OCI-LY3 (cell line): ENCODE measurements around the gene GART.

Experiments
- EZH2phosphoT487 ChIP-seq: fragments of 200-600 bp; shearing (Covaris generic); IDR thresholded peaks from 2 replicates; pipeline ENCODE4 v1.6.1; 2018; ENCODE audit warnings: antibody characterized with exemption, mixed run types, low read depth
- TF ChIP-seq, protein P1 (sequence below): fragments of 200-600, 300-600 bp; sonication (generic); IDR thresholded peaks from 2 replicates; pipeline ENCODE4 v1.5.1; 2014; ENCODE audit warnings: antibody characterized with exemption, low read length, low read depth

DNA sequence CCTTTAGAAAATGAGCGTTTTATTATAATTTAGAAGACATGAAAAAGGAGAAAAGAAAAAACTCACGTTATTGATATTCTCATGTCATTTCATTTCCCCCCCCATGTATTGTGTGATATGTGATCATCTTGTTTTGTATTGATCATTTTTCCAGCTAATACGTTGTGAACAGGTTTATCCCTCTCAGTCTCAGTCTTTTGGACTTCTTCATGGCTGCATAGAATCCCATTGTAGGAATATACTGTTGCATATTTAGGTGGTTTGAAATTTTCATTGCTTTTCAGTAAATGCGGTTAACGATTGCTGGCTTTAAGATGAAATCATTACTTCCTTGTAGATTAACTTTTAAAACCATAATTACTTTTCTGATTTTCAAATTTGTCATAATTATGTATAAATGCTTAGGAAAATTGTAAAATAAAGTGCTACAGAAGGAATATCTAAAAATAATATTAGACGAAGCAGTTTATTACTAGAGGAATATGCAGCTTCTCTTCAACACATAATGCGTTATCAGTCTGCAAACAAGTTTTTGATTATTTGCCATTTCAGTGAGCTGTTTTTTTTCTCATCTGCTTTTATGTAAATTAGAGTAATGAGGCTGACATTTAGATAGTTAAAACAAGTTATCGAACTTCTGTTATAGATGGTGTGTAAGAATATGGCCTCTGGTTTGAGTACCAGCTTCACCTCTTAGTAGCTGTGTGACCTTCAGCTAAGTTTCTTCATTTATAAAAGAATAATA lies 2.7 kb upstream of the GART start:
- TF ChIP-seq, protein P1, sequence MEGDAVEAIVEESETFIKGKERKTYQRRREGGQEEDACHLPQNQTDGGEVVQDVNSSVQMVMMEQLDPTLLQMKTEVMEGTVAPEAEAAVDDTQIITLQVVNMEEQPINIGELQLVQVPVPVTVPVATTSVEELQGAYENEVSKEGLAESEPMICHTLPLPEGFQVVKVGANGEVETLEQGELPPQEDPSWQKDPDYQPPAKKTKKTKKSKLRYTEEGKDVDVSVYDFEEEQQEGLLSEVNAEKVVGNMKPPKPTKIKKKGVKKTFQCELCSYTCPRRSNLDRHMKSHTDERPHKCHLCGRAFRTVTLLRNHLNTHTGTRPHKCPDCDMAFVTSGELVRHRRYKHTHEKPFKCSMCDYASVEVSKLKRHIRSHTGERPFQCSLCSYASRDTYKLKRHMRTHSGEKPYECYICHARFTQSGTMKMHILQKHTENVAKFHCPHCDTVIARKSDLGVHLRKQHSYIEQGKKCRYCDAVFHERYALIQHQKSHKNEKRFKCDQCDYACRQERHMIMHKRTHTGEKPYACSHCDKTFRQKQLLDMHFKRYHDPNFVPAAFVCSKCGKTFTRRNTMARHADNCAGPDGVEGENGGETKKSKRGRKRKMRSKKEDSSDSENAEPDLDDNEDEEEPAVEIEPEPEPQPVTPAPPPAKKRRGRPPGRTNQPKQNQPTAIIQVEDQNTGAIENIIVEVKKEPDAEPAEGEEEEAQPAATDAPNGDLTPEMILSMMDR, result no peak
- TF ChIP-seq EZH2phosphoT487, result no peak
